ENCODE data around the gene ALKBH4. TPM values are rescaled to one million over a fixed set of nuclear protein-coding genes. Genes with fewer than 3 reads are reported as not detected.
"Not testable (repeated sequence)": the region's sequence is repeated elsewhere in the genome, so short reads cannot be mapped to it uniquely, and the experiment has no call there.

Gene ALKBH4
- total RNA-seq, 1 donor from 2014 or later, result 7.1 TPM

GRCh38 chr7:102478314-102479208 lies 13.9 kb upstream of the ALKBH4 start, which contains the start of gene POLR2J:
POLR2J (minus strand) TSS chr7:102478922; CDS start chr7:102478860, 62 bp downstream.
- DNase-seq, result not testable (repeated sequence)

GRCh38 chr7:102474736-102475435 lies 10.2 kb upstream of the ALKBH4 start:
- not testable (repeated sequence) for DNase-seq

- not testable (repeated sequence) for DNase-seq
These were observed 9.5 kb upstream of the ALKBH4 start for GRCh38 chr7:102474116-102474515.

GRCh38 chr7:102473271-102473991 lies 8.8 kb upstream of the ALKBH4 start:
- no peak for DNase-seq

GRCh38 chr7:102472126-102473041 lies 7.7 kb upstream of the ALKBH4 start:
- no peak for DNase-seq

- no peak for DNase-seq
These were observed 7.1 kb upstream of the ALKBH4 start for GRCh38 chr7:102471791-102472125.

GRCh38 chr7:102469972-102470825 lies 5.5 kb upstream of the ALKBH4 start:
- DNase-seq, result no peak

GRCh38 chr7:102469351-102469971 lies 4.8 kb upstream of the ALKBH4 start:
- no peak for DNase-seq

GRCh38 chr7:102468478-102469350 lies 4.1 kb upstream of the ALKBH4 start:
- no peak for DNase-seq

- DNase-seq, result no peak
These were observed 3.2 kb upstream of the ALKBH4 start for GRCh38 chr7:102467581-102468477.

- no peak for DNase-seq
These were observed 1.4 kb upstream of the ALKBH4 start for GRCh38 chr7:102466097-102466496.

GRCh38 chr7:102463841-102464576 lies 654 bp downstream of the ALKBH4 start:
- no peak for DNase-seq

GRCh38 chr7:102460467-102460866 lies 4.2 kb downstream of the ALKBH4 start:
- DNase-seq, result no peak

GRCh38 chr7:102459221-102459844 lies 5.3 kb downstream of the ALKBH4 start:
- DNase-seq, result no peak

- DNase-seq, result no peak
These were observed 7.2 kb downstream of the ALKBH4 start for GRCh38 chr7:102457352-102457924.

- DNase-seq, result no peak
These were observed 8.3 kb downstream of the ALKBH4 start for GRCh38 chr7:102456327-102456726.

Measured in skin of body (tissue), 2 donors.